Measurements from ENCODE around the gene SLC20A1.

The SLC20A1 gene

GRCh38 chr2:112618383-112618782, 27.4 kb upstream of the SLC20A1 start:
- Histone ChIP-seq H3K4me3 (ENCODE audit: low read length) (no peak overlapping the region), H3K9ac (ENCODE audit: low read length) (no peak overlapping the region), H3K36me3 (replicated peaks; ENCODE audit: insufficient read depth, low read length) (no peaks in the 10 kb centered on the region), H2AFZ (ENCODE audit: low read length) (no peak overlapping the region), H3K79me2 (ENCODE audit: low read length) (no peaks in the 10 kb centered on the region), H3F3A (ENCODE audit: insufficient read depth, low read length) (no peaks in the 10 kb centered on the region), H3K9me3 (replicated peaks; ENCODE audit: insufficient read depth, low read length) (no peaks in the 10 kb centered on the region), H3K27ac (ENCODE audit: low read length) (no peak overlapping the region), H3K4me2 (ENCODE audit: low read depth, low read length) (no peak overlapping the region), H4K20me1 (ENCODE audit: insufficient read depth, low read length) (no peaks in the 10 kb centered on the region), H3K4me1 (ENCODE audit: low read length) (no peaks in the 10 kb centered on the region), H3K9me2 (replicated peaks; ENCODE audit: insufficient read depth, low read length) (no peaks in the 10 kb centered on the region), H3K27me3 (replicated peaks; ENCODE audit: insufficient read depth, low read length) (no peaks in the 10 kb centered on the region)
- no peak for DNase-seq
- TF ChIP-seq EZH2 (optimal IDR thresholded peaks at IDR 0.05; ENCODE audit: low read depth, low read length): no peak
- no peak for TF ChIP-seq EZH2phosphoT487 (IDR thresholded peaks at IDR 0.05; ENCODE audit: low read length)
- TF ChIP-seq, protein P1, sequence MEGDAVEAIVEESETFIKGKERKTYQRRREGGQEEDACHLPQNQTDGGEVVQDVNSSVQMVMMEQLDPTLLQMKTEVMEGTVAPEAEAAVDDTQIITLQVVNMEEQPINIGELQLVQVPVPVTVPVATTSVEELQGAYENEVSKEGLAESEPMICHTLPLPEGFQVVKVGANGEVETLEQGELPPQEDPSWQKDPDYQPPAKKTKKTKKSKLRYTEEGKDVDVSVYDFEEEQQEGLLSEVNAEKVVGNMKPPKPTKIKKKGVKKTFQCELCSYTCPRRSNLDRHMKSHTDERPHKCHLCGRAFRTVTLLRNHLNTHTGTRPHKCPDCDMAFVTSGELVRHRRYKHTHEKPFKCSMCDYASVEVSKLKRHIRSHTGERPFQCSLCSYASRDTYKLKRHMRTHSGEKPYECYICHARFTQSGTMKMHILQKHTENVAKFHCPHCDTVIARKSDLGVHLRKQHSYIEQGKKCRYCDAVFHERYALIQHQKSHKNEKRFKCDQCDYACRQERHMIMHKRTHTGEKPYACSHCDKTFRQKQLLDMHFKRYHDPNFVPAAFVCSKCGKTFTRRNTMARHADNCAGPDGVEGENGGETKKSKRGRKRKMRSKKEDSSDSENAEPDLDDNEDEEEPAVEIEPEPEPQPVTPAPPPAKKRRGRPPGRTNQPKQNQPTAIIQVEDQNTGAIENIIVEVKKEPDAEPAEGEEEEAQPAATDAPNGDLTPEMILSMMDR (IDR thresholded peaks at IDR 0.05; ENCODE audit: low read length): no peak

DNA sequence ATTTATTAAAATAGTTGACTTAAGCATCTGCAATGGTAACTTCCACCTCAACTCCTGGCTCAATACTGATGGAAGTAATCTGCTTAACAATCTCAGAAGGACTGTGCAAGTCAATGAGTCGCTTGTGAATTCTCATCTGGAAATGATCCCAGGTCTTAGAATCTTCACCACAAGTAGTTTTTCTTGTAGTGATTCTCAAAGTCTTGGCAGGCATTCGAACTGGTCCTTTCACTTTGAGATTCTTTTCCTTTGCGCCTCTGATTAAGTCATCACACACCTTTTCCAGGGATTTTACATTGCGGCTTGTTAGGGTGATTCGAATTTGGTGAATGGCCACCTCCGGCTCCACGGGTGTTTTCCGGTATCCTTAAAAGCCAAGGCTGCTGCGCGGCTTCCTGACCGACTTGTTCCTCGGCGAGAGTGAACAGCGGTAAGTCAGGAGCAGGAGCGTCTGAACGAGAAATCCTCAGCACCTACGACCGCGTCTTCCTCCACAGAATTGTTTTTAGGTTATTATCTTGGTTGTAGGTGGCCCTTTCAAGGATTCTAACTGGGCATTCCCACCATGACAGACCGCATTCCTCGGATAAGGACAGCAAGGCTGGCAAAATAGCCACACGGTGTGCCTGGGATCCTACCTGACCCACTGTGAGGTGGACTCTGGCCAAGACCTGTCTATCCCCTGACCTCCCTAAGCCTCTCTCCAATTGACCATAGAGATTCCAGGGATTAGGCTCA, 23.8 kb upstream of the SLC20A1 start:
- no peak overlapping the region for H3K4me2 ChIP-seq (ENCODE audit: low read depth, low read length)
- no peaks in the 10 kb centered on the region for H3K36me3 ChIP-seq (replicated peaks; ENCODE audit: insufficient read depth, low read length)
- peaks cover 10% of the 10 kb centered on the region for H3K4me1 ChIP-seq (ENCODE audit: low read length)
- no peaks in the 10 kb centered on the region for H3K9me2 ChIP-seq (replicated peaks; ENCODE audit: insufficient read depth, low read length)
- peaks cover 4% of the 10 kb centered on the region for H3F3A ChIP-seq (ENCODE audit: insufficient read depth, low read length)
- H3K9me3 ChIP-seq (replicated peaks; ENCODE audit: insufficient read depth, low read length): no peaks in the 10 kb centered on the region
- no peak overlapping the region for H2AFZ ChIP-seq (ENCODE audit: low read length)
- TF ChIP-seq EZH2 (optimal IDR thresholded peaks at IDR 0.05; ENCODE audit: low read depth, low read length) (no peak), EZH2phosphoT487 (IDR thresholded peaks at IDR 0.05; ENCODE audit: low read length) (no peak)
- TF ChIP-seq, protein P1 (IDR thresholded peaks at IDR 0.05; ENCODE audit: low read length): no peak
- H3K27me3 ChIP-seq (replicated peaks; ENCODE audit: insufficient read depth, low read length): peaks cover 4% of the 10 kb centered on the region
- no peak overlapping the region for H3K27ac ChIP-seq (ENCODE audit: low read length)
- H3K9ac ChIP-seq (ENCODE audit: low read length): no peak overlapping the region
- DNase-seq: no peak
- no peaks in the 10 kb centered on the region for H4K20me1 ChIP-seq (ENCODE audit: insufficient read depth, low read length)
- H3K79me2 ChIP-seq (ENCODE audit: low read length): no peaks in the 10 kb centered on the region
- no peak overlapping the region for H3K4me3 ChIP-seq (ENCODE audit: low read length)

GRCh38 chr2:112622528-112622849, 23.2 kb upstream of the SLC20A1 start:
- DNase-seq: no peak
- no peak for TF ChIP-seq EZH2 (optimal IDR thresholded peaks at IDR 0.05; ENCODE audit: low read depth, low read length)
- TF ChIP-seq, protein P1 (IDR thresholded peaks at IDR 0.05; ENCODE audit: low read length): no peak
- TF ChIP-seq EZH2phosphoT487 (IDR thresholded peaks at IDR 0.05; ENCODE audit: low read length): no peak
- H3F3A ChIP-seq (ENCODE audit: insufficient read depth, low read length): peaks cover 4% of the 10 kb centered on the region
- peaks cover 9% of the 10 kb centered on the region for H3K27me3 ChIP-seq (replicated peaks; ENCODE audit: insufficient read depth, low read length)
- H3K36me3 ChIP-seq (replicated peaks; ENCODE audit: insufficient read depth, low read length): no peaks in the 10 kb centered on the region
- no peaks in the 10 kb centered on the region for H3K79me2 ChIP-seq (ENCODE audit: low read length)
- no peak overlapping the region for H3K4me2 ChIP-seq (ENCODE audit: low read depth, low read length)
- no peaks in the 10 kb centered on the region for H3K9me3 ChIP-seq (replicated peaks; ENCODE audit: insufficient read depth, low read length)
- no peak overlapping the region for H3K4me3 ChIP-seq (ENCODE audit: low read length)
- H4K20me1 ChIP-seq (ENCODE audit: insufficient read depth, low read length): no peaks in the 10 kb centered on the region
- H3K9ac ChIP-seq (ENCODE audit: low read length): no peak overlapping the region
- H3K4me1 ChIP-seq (ENCODE audit: low read length): peaks cover 10% of the 10 kb centered on the region
- H2AFZ ChIP-seq (ENCODE audit: low read length): no peak overlapping the region
- H3K9me2 ChIP-seq (replicated peaks; ENCODE audit: insufficient read depth, low read length): no peaks in the 10 kb centered on the region
- H3K27ac ChIP-seq (ENCODE audit: low read length): no peak overlapping the region
